Calu3 (cell line): ENCODE measurements around the gene COX14. TPM values are rescaled to one million over a fixed set of nuclear protein-coding genes. Genes with fewer than 3 reads are reported as not detected.
"Not testable (repeated sequence)": the region's sequence is repeated elsewhere in the genome, so short reads cannot be mapped to it uniquely, and the experiment has no call there.

ENCODE experiments used
- BruUV-seq: library from RNA; stranded (reverse); fragments of 400-500 nt; replicated peaks from 2 replicates; lab custom pipeline; 2021; lab: Mats Ljungman, UMichigan
- CTCF ChIA-PET: fragments of 300-600 bp; sonication (Branson Sonifier 250); formaldehyde crosslinking; loops from one replicate; lab custom pipeline; 2022; ENCODE audit warnings: antibody characterized with exemption; lab: Charles Lee
- DNase-seq: peaks from one replicate; pipeline ENCODE4 v3.0.0; 2022
- H3K27ac Mint-ChIP-seq: one replicate; pipeline ENCODE4 v1.8.0; 2022; ENCODE audit warnings: mixed read lengths; ENCODE audit not compliant: unreplicated experiment
- H3K27me3 Mint-ChIP-seq: one replicate; pipeline ENCODE4 v1.8.0; 2022; ENCODE audit warnings: mixed read lengths; ENCODE audit not compliant: unreplicated experiment
- H3K36me3 Mint-ChIP-seq: one replicate; pipeline ENCODE4 v1.8.0; 2022; ENCODE audit warnings: mild to moderate bottlenecking, moderate library complexity, mixed read lengths; ENCODE audit not compliant: insufficient read depth, unreplicated experiment
- H3K4me1 Mint-ChIP-seq: one replicate; pipeline ENCODE4 v1.8.0; 2022; ENCODE audit warnings: mild to moderate bottlenecking, low read depth, mixed read lengths; ENCODE audit not compliant: unreplicated experiment
- H3K4me3 Mint-ChIP-seq: one replicate; pipeline ENCODE4 v1.8.0; 2022; ENCODE audit warnings: mild to moderate bottlenecking, low read depth, moderate library complexity, mixed read lengths; ENCODE audit not compliant: unreplicated experiment
- H3K9me3 Mint-ChIP-seq: one replicate; pipeline ENCODE4 v1.8.0; 2022; ENCODE audit warnings: low read depth, mixed read lengths; ENCODE audit not compliant: unreplicated experiment
- intact Hi-C: fragments of 100-400 bp; cut with micrococcal nuclease; formaldehyde crosslinking; loops from one replicate; pipeline ENCODE4 v1.10.0; 2022; ENCODE audit not compliant: unreplicated experiment
- total RNA-seq: library from RNA; stranded (reverse); gene quantifications from 2 replicates; pipeline ENCODE4 v1.2.3, GENCODE V29; 2022
- TF ChIP-seq, protein P1 (sequence below): fragments of 200-600 bp; IDR thresholded peaks from one replicate; pipeline ENCODE4 v1.8.0; 2022; ENCODE audit warnings: antibody characterized with exemption; ENCODE audit not compliant: unreplicated experiment

The COX14 gene
- total RNA-seq, 1 experiment from 2014 or later: 37.1 TPM

DNA sequence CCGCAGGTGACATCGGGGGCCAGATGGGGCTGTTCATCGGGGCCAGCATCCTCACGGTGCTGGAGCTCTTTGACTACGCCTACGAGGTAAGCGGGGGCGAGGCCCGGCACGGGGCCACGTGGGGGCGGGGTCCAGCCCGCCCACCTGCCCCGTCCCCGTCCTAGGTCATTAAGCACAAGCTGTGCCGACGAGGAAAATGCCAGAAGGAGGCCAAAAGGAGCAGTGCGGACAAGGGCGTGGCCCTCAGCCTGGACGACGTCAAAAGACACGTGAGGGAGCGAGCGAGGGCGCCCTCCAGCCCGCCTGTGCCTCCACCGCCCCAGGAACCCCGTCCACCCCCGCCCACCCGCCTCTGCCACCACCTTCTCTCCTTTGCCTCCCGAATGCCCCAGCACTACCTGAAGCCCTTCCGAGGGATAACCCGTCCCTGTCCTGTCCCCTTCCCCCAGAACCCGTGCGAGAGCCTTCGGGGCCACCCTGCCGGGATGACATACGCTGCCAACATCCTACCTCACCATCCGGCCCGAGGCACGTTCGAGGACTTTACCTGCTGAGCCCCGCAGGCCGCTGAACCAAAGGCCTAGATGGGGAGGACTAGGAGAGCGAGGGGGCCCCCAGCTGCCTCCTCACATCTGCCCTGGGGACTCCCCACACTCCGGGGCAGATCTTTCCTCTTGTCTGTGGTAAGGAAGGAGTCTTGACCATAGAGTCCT is 30.8 kb upstream of the COX14 start:
- intact Hi-C loops: no loop called here
- H3K9me3 Mint-ChIP-seq: no peaks in the 10 kb centered on the region
- no peak overlapping the region for H3K27ac Mint-ChIP-seq
- TF ChIP-seq, protein P1, sequence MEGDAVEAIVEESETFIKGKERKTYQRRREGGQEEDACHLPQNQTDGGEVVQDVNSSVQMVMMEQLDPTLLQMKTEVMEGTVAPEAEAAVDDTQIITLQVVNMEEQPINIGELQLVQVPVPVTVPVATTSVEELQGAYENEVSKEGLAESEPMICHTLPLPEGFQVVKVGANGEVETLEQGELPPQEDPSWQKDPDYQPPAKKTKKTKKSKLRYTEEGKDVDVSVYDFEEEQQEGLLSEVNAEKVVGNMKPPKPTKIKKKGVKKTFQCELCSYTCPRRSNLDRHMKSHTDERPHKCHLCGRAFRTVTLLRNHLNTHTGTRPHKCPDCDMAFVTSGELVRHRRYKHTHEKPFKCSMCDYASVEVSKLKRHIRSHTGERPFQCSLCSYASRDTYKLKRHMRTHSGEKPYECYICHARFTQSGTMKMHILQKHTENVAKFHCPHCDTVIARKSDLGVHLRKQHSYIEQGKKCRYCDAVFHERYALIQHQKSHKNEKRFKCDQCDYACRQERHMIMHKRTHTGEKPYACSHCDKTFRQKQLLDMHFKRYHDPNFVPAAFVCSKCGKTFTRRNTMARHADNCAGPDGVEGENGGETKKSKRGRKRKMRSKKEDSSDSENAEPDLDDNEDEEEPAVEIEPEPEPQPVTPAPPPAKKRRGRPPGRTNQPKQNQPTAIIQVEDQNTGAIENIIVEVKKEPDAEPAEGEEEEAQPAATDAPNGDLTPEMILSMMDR: no peak
- no peaks in the 10 kb centered on the region for H3K27me3 Mint-ChIP-seq
- no peaks in the 10 kb centered on the region for H3K4me1 Mint-ChIP-seq
- CTCF ChIA-PET: no interaction called here
- DNase-seq: no peak
- H3K36me3 Mint-ChIP-seq: peaks cover 17% of the 10 kb centered on the region
- BruUV-seq: no TSS peak
- H3K4me3 Mint-ChIP-seq: no peak overlapping the region

DNA sequence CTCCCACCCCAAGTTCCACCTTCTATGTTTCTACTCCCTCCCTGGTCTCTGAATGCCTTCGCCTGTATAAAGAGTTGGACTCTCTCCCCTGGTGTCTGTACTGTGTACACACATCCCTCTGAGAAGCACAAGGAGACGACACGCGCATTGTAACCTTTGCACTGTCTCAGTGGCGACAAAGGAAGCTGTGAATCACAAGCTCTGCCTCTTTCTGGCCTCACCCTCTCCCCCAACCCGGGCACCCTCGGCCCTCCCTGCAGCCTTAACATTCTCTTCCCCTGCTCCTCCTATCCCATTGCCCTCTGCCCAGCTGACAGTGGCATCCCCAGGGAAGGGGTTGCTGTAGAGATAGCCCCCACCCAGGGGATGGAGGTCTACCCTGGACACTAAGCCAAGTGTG is 29.4 kb upstream of the COX14 start:
- CTCF ChIA-PET: no interaction called here
- Mint-ChIP-seq H3K4me3 (no peak overlapping the region), H3K9me3 (no peaks in the 10 kb centered on the region), H3K4me1 (no peaks in the 10 kb centered on the region), H3K27ac (no peak overlapping the region), H3K36me3 (peaks cover 17% of the 10 kb centered on the region), H3K27me3 (no peaks in the 10 kb centered on the region)
- TF ChIP-seq, protein P1: no peak
- intact Hi-C loops: no loop called here
- BruUV-seq: no TSS peak
- DNase-seq: no peak

DNA sequence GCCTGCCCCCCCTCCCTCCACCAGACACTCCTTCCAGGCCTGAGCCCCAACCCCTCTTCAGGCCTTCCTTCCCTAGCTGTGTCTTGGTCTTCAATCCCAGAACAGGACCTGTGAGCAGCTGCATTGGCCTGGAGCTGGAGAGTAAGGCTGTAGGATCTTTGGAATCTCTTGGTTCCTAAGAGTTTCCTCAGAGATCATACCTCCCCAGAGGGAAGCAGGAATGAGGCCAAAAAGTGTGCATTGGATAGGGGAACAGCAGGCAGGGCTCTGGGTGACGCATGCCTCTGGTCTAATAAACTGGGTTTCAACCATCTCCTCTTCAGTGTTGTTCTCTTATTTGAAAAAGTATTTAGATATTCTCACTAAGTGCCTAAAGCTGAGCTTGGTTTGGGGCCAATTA is 28.7 kb upstream of the COX14 start:
- Mint-ChIP-seq H3K27me3 (no peaks in the 10 kb centered on the region), H3K9me3 (no peaks in the 10 kb centered on the region), H3K4me1 (peaks cover 6% of the 10 kb centered on the region), H3K27ac (peak overlapping the region; percentile 77), H3K4me3 (peak overlapping the region; percentile 59), H3K36me3 (peaks cover 17% of the 10 kb centered on the region)
- no TSS peak for BruUV-seq
- TF ChIP-seq, protein P1: no peak
- intact Hi-C loops: no loop called here
- DNase-seq: no peak
- CTCF ChIA-PET: no interaction called here

DNA sequence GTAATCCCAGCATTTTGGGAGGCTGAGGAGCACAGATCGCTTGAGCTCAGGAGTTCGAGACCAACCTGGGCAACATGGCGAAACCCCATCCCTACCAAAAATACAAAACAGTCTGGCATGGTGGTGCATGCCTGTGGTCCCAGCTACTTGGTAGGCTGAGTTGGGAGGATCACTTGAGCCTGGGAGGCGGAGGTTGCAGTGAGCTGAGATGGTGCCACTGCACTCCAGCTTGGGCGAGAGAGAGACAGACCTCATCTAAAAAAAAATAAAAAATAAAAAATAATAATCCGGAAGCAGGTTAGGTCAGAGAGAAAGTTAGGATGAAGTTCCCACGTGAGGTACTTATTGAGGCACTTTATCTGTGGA is 27.6 kb upstream of the COX14 start:
- intact Hi-C loops, BruUV-seq, DNase-seq, H3K27ac Mint-ChIP-seq, H3K27me3 Mint-ChIP-seq, H3K9me3 Mint-ChIP-seq: not testable (repeated sequence)
- Mint-ChIP-seq H3K4me1 (peaks cover 14% of the 10 kb centered on the region), H3K4me3 (peak overlapping the region; percentile 86), H3K36me3 (peaks cover 22% of the 10 kb centered on the region)
- CTCF ChIA-PET: interaction anchor here (0.7 to 1.5 kb wide), 6 partner anchors 12 to 87 kb away, joined by 3 to 9 read pairs (median 6); partner anchors contain the start of genes COX14 and GPD1
